Thyroid gland (tissue), 4 donors: ENCODE measurements around the gene PECR. TPM values are rescaled to one million over a fixed set of nuclear protein-coding genes. Genes with fewer than 3 reads are reported as not detected.

Experiments
- DNase-seq, 2 donors: peaks; one replicate each; pipeline ENCODE4 v3.0.0-alpha.2; 2019
- H3K27ac ChIP-seq, 3 donors: fragments of 200-600 bp; sonication (generic); 1 replicate in 2 of 3; 2 replicates in 1 of 3; pipeline ENCODE4 v1.5.1; 2016 to 2019; ENCODE audit warnings: mild to moderate bottlenecking in 1 of 3, moderate library complexity in 1 of 3
- H3K27me3 ChIP-seq: fragments of 200-600 bp; sonication (generic); one replicate; pipeline ENCODE4 v1.5.1; 2019
- H3K36me3 ChIP-seq, 2 donors: fragments of 200-600 bp; sonication (generic); one replicate each; pipeline ENCODE4 v1.5.1; 2016 to 2019
- H3K4me1 ChIP-seq, 2 donors: fragments of 200-600 bp; sonication (generic); one replicate each; pipeline ENCODE4 v1.5.1; 2017 to 2019
- H3K4me3 ChIP-seq, 3 donors: fragments of 200-600 bp; sonication (generic); replicated peaks in 1 of 3; 1 replicate in 2 of 3; 2 replicates in 1 of 3; pipeline ENCODE4 v1.5.1; 2016; ENCODE audit warnings: mild to moderate bottlenecking in 1 of 3
- H3K9me3 ChIP-seq: fragments of 200-600 bp; sonication (generic); one replicate; pipeline ENCODE4 v1.5.1; 2017
- POLR2A ChIP-seq, 2 donors: fragments of 450-650 bp; IDR thresholded peaks; one replicate each; pipeline ENCODE4 v1.6.1; 2017; ENCODE audit warnings: antibody characterized with exemption in 2 of 2, mild to moderate bottlenecking in 2 of 2, moderate library complexity in 1 of 2
- WGBS, 2 donors: methylation state at CpG; one replicate each; pipeline ENCODE4 v1.1.5; 2017; 5-methylcytosine and 5-hydroxymethylcytosine counted together
- intact Hi-C: fragments of 100-400 bp; cut with DNase I; formaldehyde crosslinking; loops from one replicate; pipeline ENCODE4 v1.15.1; 2023
- total RNA-seq, 4 donors: library from RNA; depleted of rRNA; stranded (reverse); fragments of >200 nt; gene quantifications; one replicate each; pipeline ENCODE4 v1.2.3, GENCODE V29; 2016
- TF ChIP-seq, protein P1 (sequence below), 6 experiments: fragments of 200-600 bp in 3 of 6; fragments of 450-650 bp in 3 of 6; sonication (generic) in 3 of 6; IDR thresholded peaks; one replicate each; pipeline ENCODE4 v1.5.1; 2016 to 2019; ENCODE audit warnings: antibody characterized with exemption in 6 of 6, mild to moderate bottlenecking in 2 of 6, inconsistent platforms in 1 of 6, moderate library complexity in 1 of 6

PECR gene
- total RNA-seq, 4 donors from 2014 or later: 14.6 to 25.6 (median 22.8) TPM

DNA sequence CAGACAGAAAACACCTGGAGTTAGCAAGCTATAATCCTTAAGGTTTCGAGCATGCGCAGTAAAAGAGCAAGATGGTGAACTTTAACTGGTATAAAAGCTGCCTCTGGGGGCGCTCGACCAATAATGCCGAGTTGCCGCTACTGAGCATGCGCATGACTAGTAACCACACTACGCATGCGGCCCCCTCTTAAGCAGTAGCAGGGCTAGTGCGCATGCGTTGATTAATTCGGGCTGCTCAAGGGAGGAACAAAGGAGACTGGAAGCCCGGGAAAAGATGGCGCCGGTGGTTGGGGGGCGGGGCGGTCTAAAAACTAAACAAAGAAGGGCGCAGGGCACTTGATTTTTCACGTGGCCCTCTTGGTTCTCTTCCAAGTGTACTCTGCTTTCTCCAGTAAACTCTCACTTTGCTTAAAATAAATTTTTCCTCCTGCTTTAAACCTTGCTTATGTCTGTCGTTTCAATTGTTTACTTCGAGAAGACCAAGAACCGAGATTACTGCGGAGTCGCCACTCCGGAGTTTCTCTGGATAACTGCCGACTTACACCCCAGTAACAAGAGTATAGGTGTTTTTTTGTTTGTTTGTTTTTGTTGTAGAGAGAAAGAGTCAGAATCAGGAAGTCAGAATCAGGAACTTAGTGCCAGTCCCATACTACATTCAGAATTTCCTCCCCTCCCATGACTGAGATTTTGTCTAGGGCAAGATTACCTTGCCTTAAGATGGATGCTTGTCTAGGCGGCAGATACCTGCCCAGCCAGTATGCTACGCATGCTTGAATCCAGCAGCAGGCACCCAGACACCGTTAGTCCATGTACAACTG, 33.3 kb upstream of the PECR start:
- intact Hi-C loops: loop anchor here (5.0 kb wide), 1 partner anchor 292 kb away; no protein-coding TSS in a partner anchor
- peaks cover 28 to 33% of the 10 kb centered on the region in 2 donors for H3K4me1 ChIP-seq

DNA sequence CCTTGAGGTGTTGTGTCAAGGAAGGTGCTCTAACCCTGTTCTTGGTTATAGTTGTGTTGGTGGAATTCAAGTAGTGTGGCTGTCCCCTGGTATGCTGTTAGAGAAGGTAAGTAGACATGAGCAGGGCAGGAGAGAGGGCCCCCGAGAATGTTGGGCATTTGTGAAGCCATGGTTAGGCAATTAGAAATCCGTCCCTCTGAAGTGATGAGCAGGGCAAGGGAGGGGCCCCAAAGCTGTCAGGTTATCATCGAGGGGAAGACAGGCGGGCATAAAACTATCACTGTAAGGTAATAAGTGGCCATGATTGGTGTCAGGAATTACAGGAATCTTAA, 32.7 kb upstream of the PECR start:
- Histone ChIP-seq H3K9me3 (no peaks in the 10 kb centered on the region), H3K36me3 (peaks cover 18 to 22% of the 10 kb centered on the region in 2 donors), H3K4me3 (no peak overlapping the region), H3K4me1 (peaks cover 24 to 33% of the 10 kb centered on the region in 2 donors), H3K27me3 (no peaks in the 10 kb centered on the region), H3K27ac (peak overlapping the region in 1 of 3 donors; percentile 20)
- TF ChIP-seq, protein P1, sequence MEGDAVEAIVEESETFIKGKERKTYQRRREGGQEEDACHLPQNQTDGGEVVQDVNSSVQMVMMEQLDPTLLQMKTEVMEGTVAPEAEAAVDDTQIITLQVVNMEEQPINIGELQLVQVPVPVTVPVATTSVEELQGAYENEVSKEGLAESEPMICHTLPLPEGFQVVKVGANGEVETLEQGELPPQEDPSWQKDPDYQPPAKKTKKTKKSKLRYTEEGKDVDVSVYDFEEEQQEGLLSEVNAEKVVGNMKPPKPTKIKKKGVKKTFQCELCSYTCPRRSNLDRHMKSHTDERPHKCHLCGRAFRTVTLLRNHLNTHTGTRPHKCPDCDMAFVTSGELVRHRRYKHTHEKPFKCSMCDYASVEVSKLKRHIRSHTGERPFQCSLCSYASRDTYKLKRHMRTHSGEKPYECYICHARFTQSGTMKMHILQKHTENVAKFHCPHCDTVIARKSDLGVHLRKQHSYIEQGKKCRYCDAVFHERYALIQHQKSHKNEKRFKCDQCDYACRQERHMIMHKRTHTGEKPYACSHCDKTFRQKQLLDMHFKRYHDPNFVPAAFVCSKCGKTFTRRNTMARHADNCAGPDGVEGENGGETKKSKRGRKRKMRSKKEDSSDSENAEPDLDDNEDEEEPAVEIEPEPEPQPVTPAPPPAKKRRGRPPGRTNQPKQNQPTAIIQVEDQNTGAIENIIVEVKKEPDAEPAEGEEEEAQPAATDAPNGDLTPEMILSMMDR (IDR thresholded peaks at IDR 0.05): no peak
- 37 to 43% methylated on average over 4 of the region's 4 CpGs for WGBS, 2 donors
- intact Hi-C loops: loop anchor here (5.0 kb wide), 1 partner anchor 293 kb away; no protein-coding TSS in a partner anchor
- DNase-seq: no peak

More for the DNA sequence above, 33.3 kb upstream of the PECR start:
- no peaks in the 10 kb centered on the region for H3K27me3 ChIP-seq
- H3K36me3 ChIP-seq: peaks cover 18 to 22% of the 10 kb centered on the region in 2 donors
- peak; percentile 98 to 99 for DNase-seq
- peak overlapping the region in 2 of 3 donors; percentile 19 to 61 for H3K4me3 ChIP-seq
- H3K27ac ChIP-seq: peak overlapping the region; percentile 75 to 89 (median 88)
- TF ChIP-seq POLR2A (IDR thresholded peaks at IDR 0.05): peak in 1 of 2 donors; percentile 74
- TF ChIP-seq, protein P1 (IDR thresholded peaks at IDR 0.05): peak; percentile 49 to 98 (median 89)
- WGBS, 2 donors: 5 to 6% methylated on average over 29 of the region's 29 CpGs
- H3K9me3 ChIP-seq: no peaks in the 10 kb centered on the region

DNA sequence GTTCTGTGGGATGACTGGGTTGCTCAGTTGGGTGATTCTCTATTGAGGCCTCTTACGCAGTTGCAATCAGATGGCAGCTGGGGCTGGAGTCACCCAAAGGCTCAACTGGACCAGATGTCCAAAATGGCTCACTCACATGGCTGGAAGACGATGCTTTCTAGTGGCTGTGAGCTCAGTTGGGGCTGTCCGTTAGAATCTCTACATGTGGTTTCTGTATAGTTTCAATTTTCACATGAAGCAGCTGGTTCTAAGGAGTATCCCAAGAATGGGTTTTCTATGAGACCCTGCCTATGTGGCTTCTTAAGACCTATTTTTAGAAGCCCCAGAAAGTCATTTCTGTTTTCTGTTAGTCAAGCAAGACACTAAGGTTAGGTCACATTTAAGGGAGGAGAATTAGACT, 32.0 kb upstream of the PECR start:
- H3K4me1 ChIP-seq: peaks cover 24 to 30% of the 10 kb centered on the region in 2 donors
- H3K4me3 ChIP-seq: no peak overlapping the region
- TF ChIP-seq, protein P1 (IDR thresholded peaks at IDR 0.05): no peak
- TF ChIP-seq POLR2A (IDR thresholded peaks at IDR 0.05): no peak
- DNase-seq: no peak
- H3K27me3 ChIP-seq: no peaks in the 10 kb centered on the region
- intact Hi-C loops: loop anchor here (5.0 kb wide), 1 partner anchor 294 kb away; no protein-coding TSS in a partner anchor
- H3K36me3 ChIP-seq: peaks cover 12 to 21% of the 10 kb centered on the region in 2 donors
- H3K9me3 ChIP-seq: no peaks in the 10 kb centered on the region
- WGBS, 2 donors: 87 to 89% methylated on average over 3 of the region's 3 CpGs
- H3K27ac ChIP-seq: peak overlapping the region in 1 of 3 donors; percentile 20

DNA sequence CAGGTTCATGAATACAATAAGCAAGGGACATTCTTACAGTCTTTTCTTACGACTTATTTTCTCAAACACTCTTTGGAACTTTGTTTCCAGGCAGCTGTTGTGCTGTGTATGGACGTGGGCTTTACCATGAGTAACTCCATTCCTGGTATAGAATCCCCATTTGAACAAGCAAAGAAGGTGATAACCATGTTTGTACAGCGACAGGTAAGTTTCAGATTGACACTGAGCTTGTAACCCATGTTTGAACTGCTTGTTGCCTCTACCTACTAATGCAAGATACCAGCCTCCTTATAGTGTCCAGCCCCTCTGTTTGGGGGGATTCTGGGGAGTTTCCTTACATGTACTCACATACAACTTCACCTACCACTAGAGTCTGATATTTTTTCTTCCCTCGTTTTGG, 31.3 kb upstream of the PECR start:
- no peak for DNase-seq
- H3K27me3 ChIP-seq: no peaks in the 10 kb centered on the region
- peaks cover 12 to 15% of the 10 kb centered on the region in 2 donors for H3K36me3 ChIP-seq
- H3K4me3 ChIP-seq: no peak overlapping the region
- intact Hi-C loops: loop anchor here (5.0 kb wide), 1 partner anchor 294 kb away; no protein-coding TSS in a partner anchor
- WGBS, 2 donors: 80 to 85% methylated on average over 4 of the region's 4 CpGs
- no peak overlapping the region for H3K27ac ChIP-seq
- H3K9me3 ChIP-seq: no peaks in the 10 kb centered on the region
- peaks cover 24 to 33% of the 10 kb centered on the region in 2 donors for H3K4me1 ChIP-seq
- no peak for TF ChIP-seq POLR2A (IDR thresholded peaks at IDR 0.05)
- TF ChIP-seq, protein P1 (IDR thresholded peaks at IDR 0.05): no peak

DNA sequence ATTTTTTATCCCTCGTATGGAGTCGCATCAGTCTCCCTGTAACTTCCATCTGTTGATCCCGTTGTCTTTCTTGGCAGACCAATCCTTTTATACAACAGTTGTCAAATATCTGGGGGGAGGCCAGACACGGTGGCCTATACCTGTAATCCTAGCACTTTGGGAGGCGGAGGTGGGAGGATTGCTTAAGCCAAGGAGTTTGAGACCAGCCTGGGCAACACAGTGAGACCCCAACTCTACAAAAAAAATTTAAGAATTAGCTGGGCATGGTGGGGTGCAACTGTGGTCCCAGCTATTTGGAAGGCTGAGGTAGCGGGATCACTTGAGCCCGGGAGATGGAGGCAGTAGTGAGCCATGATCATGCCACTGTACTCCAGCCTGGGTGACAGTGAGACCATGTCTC, 29.5 kb upstream of the PECR start:
- WGBS, 2 donors: 87 to 88% methylated on average over 7 of the region's 7 CpGs
- no peak for DNase-seq
- Histone ChIP-seq H3K27ac (peak overlapping the region in 1 of 3 donors; percentile 85), H3K9me3 (no peaks in the 10 kb centered on the region), H3K27me3 (no peaks in the 10 kb centered on the region), H3K36me3 (peaks cover 9 to 12% of the 10 kb centered on the region in 2 donors), H3K4me3 (no peak overlapping the region), H3K4me1 (peaks cover 24 to 33% of the 10 kb centered on the region in 2 donors)
- TF ChIP-seq, protein P1 (IDR thresholded peaks at IDR 0.05): no peak
- TF ChIP-seq POLR2A (IDR thresholded peaks at IDR 0.05): no peak
- intact Hi-C loops: loop anchor here (5.0 kb wide), 1 partner anchor 296 kb away; no protein-coding TSS in a partner anchor
